PC-9 (cell line): ENCODE measurements around the gene EPB41L2. TPM values are rescaled to one million over a fixed set of nuclear protein-coding genes. Genes with fewer than 3 reads are reported as not detected.

Experiments used
- BruUV-seq: library from RNA; stranded (reverse); fragments of 400-500 nt; replicated peaks from 2 replicates; lab custom pipeline; 2021; lab: Mats Ljungman, UMichigan
- CTCF ChIA-PET: fragments of 300-600 bp; sonication (Branson Sonifier 250); formaldehyde crosslinking; loops from one replicate; lab custom pipeline; 2022; ENCODE audit warnings: antibody characterized with exemption; lab: Charles Lee
- POLR2A ChIA-PET: fragments of 300-600 bp; sonication (Branson Sonifier 250); formaldehyde crosslinking; loops from one replicate; lab custom pipeline; 2022; ENCODE audit warnings: antibody characterized with exemption; ENCODE audit not compliant: unreplicated experiment; lab: Charles Lee
- DNase-seq, 2 experiments: peaks; one replicate each; pipeline versions ENCODE4 v3.0.0 to v3.0.0-alpha.2; 2015 to 2022; ENCODE audit warnings: mixed read lengths in 1 of 2
- H2AFZ ChIP-seq: fragments of 200-600 bp; sonication (generic); 2 replicates; pipeline ENCODE4 v1.8.1; 2017; ENCODE audit warnings: antibody characterized with exemption
- H3F3A ChIP-seq: fragments of 200-600 bp; sonication (generic); 2 replicates; pipeline ENCODE4 v1.8.1; 2017; ENCODE audit warnings: antibody characterized with exemption, mild to moderate bottlenecking, low read depth; ENCODE audit not compliant: insufficient read depth
- H3K27ac ChIP-seq: fragments of 200-600 bp; sonication (generic); 2 replicates; pipeline ENCODE4 v1.6.1; 2016; ENCODE audit warnings: mixed run types
- H3K27me3 ChIP-seq: fragments of 200-600 bp; sonication (generic); 2 replicates; pipeline ENCODE4 v1.6.1; 2016; ENCODE audit warnings: low read depth, mixed run types; ENCODE audit not compliant: insufficient read depth
- H3K36me3 ChIP-seq: fragments of 200-600 bp; sonication (generic); 2 replicates; pipeline ENCODE4 v1.6.1; 2016; ENCODE audit warnings: low read depth, mixed run types
- H3K4me1 ChIP-seq: fragments of 200-600 bp; sonication (generic); replicated peaks from 2 replicates; pipeline ENCODE4 v1.6.1; 2016; ENCODE audit warnings: mixed run types; ENCODE audit not compliant: insufficient read depth
- H3K4me2 ChIP-seq: fragments of 200-600 bp; sonication (generic); 2 replicates; pipeline ENCODE4 v1.6.1; 2017; ENCODE audit warnings: mixed run types
- H3K4me3 ChIP-seq: fragments of 200-600 bp; sonication (generic); 2 replicates; pipeline ENCODE4 v1.6.1; 2016; ENCODE audit warnings: mixed run types
- H3K79me2 ChIP-seq: fragments of 200-600 bp; sonication (generic); 2 replicates; pipeline ENCODE4 v1.6.1; 2017; ENCODE audit warnings: low read depth, mixed run types
- H3K9me2 ChIP-seq: fragments of 200-600 bp; sonication (generic); 2 replicates; pipeline ENCODE4 v1.8.1; 2017; ENCODE audit warnings: mild to moderate bottlenecking; ENCODE audit not compliant: insufficient read depth
- H3K9me3 ChIP-seq: fragments of 200-600 bp; sonication (generic); 2 replicates; pipeline ENCODE4 v1.8.1; 2016; ENCODE audit warnings: low read depth; ENCODE audit not compliant: insufficient read depth
- H4K20me1 ChIP-seq: fragments of 200-600 bp; sonication (generic); 2 replicates; pipeline ENCODE4 v1.8.1; 2017; ENCODE audit not compliant: insufficient read depth
- CTCF ChIP-seq: fragments of 200-600 bp; sonication (generic); conservative IDR thresholded peaks from 2 replicates; pipeline ENCODE4 v1.6.1; 2017; ENCODE audit warnings: mixed run types, antibody characterized with exemption, mild to moderate bottlenecking, moderate library complexity
- EZH2 ChIP-seq: fragments of 200-600 bp; sonication (generic); IDR thresholded peaks from 2 replicates; pipeline ENCODE4 v1.8.0; 2017; ENCODE audit warnings: antibody characterized with exemption, low read depth
- intact Hi-C: fragments of 100-400 bp; cut with micrococcal nuclease; formaldehyde crosslinking; loops from one replicate; pipeline ENCODE4 v1.10.0; 2022; ENCODE audit not compliant: unreplicated experiment
- total RNA-seq: library from RNA; stranded (reverse); gene quantifications from 2 replicates; pipeline ENCODE4 v1.2.3, GENCODE V29; 2021

Gene EPB41L2
- total RNA-seq, 1 experiment from 2014 or later, result 67.4 TPM

GRCh38 chr6:130981409-130981808, 81.6 kb downstream of the EPB41L2 start:
- H3K9me2 ChIP-seq, result no peaks in the 10 kb centered on the region
- no peak for DNase-seq
- H4K20me1 ChIP-seq, result no peaks in the 10 kb centered on the region; the same call in 1 of the 2 replicates
- no peak overlapping the region for H3K4me3 ChIP-seq
- CTCF ChIA-PET, result no interaction called here
- no peaks in the 10 kb centered on the region for H3K27me3 ChIP-seq
- no peaks in the 10 kb centered on the region for H3K79me2 ChIP-seq
- H3K4me1 ChIP-seq, result no peaks in the 10 kb centered on the region
- BruUV-seq, result no TSS peak
- intact Hi-C loops, result loop anchor here (5.0 kb wide), 1 partner anchor 274 kb away; no protein-coding TSS in a partner anchor
- H3K36me3 ChIP-seq, result no peaks in the 10 kb centered on the region
- no peak overlapping the region for H3K27ac ChIP-seq
- POLR2A ChIA-PET, result no interaction called here
- no peak overlapping the region for H3K4me2 ChIP-seq
- no peak overlapping the region for H2AFZ ChIP-seq
- no peaks in the 10 kb centered on the region for H3F3A ChIP-seq
- peaks cover 4% of the 10 kb centered on the region; the same call in 1 of the 2 replicates for H3K9me3 ChIP-seq
- TF ChIP-seq EZH2 (no peak), CTCF (no peak)

- Histone ChIP-seq H3K36me3 (no peaks in the 10 kb centered on the region), H3K9me2 (no peaks in the 10 kb centered on the region), H2AFZ (no peak overlapping the region), H3K4me1 (no peaks in the 10 kb centered on the region), H3K79me2 (no peaks in the 10 kb centered on the region), H3F3A (no peaks in the 10 kb centered on the region), H3K4me2 (no peak overlapping the region), H3K27ac (no peak overlapping the region), H3K4me3 (no peak overlapping the region), H3K9me3 (no peaks in the 10 kb centered on the region), H4K20me1 (no peaks in the 10 kb centered on the region; the same call in 1 of the 2 replicates), H3K27me3 (no peaks in the 10 kb centered on the region)
- ChIA-PET CTCF (no interaction called here), POLR2A (no interaction called here)
- intact Hi-C loops, result loop anchor here (5.0 kb wide), 1 partner anchor 273 kb away; no protein-coding TSS in a partner anchor
- no peak for DNase-seq
- no peak for TF ChIP-seq CTCF
- BruUV-seq, result no TSS peak
Observed at GRCh38 chr6:130980310-130981032, 82.6 kb downstream of the EPB41L2 start.

DNA sequence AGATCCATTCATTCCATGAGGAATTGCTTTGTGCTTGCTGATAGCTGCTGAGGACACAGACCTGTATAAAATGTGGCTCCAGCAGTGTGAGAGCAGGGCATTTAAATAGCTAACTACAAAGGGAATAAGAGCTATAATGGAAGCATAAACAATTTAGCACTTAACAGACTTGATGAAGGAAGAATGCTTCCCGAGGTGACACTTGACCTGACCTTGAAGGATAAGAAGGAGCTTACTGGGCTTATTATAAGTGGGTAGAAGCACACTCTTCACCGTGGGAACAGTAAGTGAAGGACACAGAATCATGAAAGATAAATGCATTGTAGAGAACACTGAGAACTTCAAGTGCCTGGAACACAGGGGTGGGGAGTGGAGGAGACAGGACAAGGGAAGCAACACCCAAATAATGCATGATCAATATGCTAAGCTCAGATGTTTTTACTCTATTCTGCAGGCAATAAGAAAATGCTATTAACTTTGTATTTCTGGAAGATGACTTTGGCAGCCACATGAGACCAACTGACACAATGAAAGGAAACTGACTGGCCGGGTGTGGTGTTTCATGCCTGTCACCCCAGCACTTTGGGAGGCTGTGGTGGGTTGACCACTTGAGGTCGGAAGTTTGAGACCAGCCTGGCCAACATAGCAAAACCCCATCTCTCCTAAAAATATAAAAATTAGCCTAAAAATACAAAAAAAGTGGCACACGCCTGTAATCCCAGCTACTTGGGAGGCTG, 84.2 kb downstream of the EPB41L2 start:
- Histone ChIP-seq H4K20me1 (no peaks in the 10 kb centered on the region; the same call in 1 of the 2 replicates), H3K4me3 (no peak overlapping the region), H3K4me1 (no peaks in the 10 kb centered on the region), H3K27ac (no peak overlapping the region), H3K27me3 (no peaks in the 10 kb centered on the region), H3K79me2 (no peaks in the 10 kb centered on the region), H2AFZ (no peak overlapping the region), H3F3A (no peaks in the 10 kb centered on the region), H3K9me2 (no peaks in the 10 kb centered on the region), H3K4me2 (no peak overlapping the region), H3K9me3 (peaks cover 5% of the 10 kb centered on the region; the same call in 1 of the 2 replicates), H3K36me3 (no peaks in the 10 kb centered on the region)
- intact Hi-C loops, result no loop called here
- no peak for TF ChIP-seq EZH2
- TF ChIP-seq CTCF, result no peak
- ChIA-PET POLR2A (no interaction called here), CTCF (no interaction called here)
- DNase-seq, result no peak
- no TSS peak for BruUV-seq
